Naive thymus-derived CD4-positive, alpha-beta T cell (primary cell): ENCODE measurements around the gene METRNL. TPM values are rescaled to one million over a fixed set of nuclear protein-coding genes. Genes with fewer than 3 reads are reported as not detected.

Experiments used
- ATAC-seq: fragments of 150-1000 bp; cut with Tn5 transposase; 2 replicates; pipeline ENCODE4 v1.10.0; 2021; ENCODE audit warnings: mild to moderate bottlenecking, moderate library complexity
- CTCF ChIA-PET: fragments of 350-600 bp; sonication (Branson Sonifier 250); formaldehyde crosslinking; loops from one replicate; lab custom pipeline; 2021; ENCODE audit warnings: antibody characterized with exemption; lab: Charles Lee
- POLR2A ChIA-PET: fragments of 350-600 bp; sonication (Branson Sonifier 250); formaldehyde crosslinking; loops from one replicate; lab custom pipeline; 2021; ENCODE audit warnings: antibody characterized with exemption, inconsistent platforms; lab: Charles Lee
- DNase-seq, 9 donors: peaks; one replicate each; pipeline versions ENCODE4 v3.0.0 to v3.0.0-alpha.2; 2020 to 2022; ENCODE audit warnings: mixed read lengths in 1 of 9
- H3K27ac ChIP-seq: one replicate; pipeline ENCODE4 v1.7.0; 2013; ENCODE audit warnings: mild to moderate bottlenecking, low read depth, low read length, moderate library complexity
- H3K27me3 ChIP-seq, 2 donors: one replicate each; pipeline ENCODE4 v1.7.0; 2013; ENCODE audit warnings: low read length in 2 of 2, mild to moderate bottlenecking in 2 of 2, moderate library complexity in 2 of 2; ENCODE audit not compliant: control insufficient read depth in 2 of 2, insufficient read depth in 2 of 2
- H3K36me3 ChIP-seq, 3 experiments: 1 replicate in 2 of 3; 2 replicates in 1 of 3; pipeline ENCODE4 v1.7.0; 2013; ENCODE audit warnings: low read length in 3 of 3, mild to moderate bottlenecking in 3 of 3, moderate library complexity in 1 of 3; ENCODE audit not compliant: insufficient read depth in 3 of 3, control insufficient read depth in 2 of 3
- H3K4me1 ChIP-seq, 2 donors: one replicate each; pipeline ENCODE4 v1.7.0; 2013; ENCODE audit warnings: low read length in 2 of 2, mild to moderate bottlenecking in 2 of 2, moderate library complexity in 1 of 2; ENCODE audit not compliant: control insufficient read depth in 2 of 2, insufficient read depth in 2 of 2
- H3K4me3 ChIP-seq: 2 replicates; pipeline ENCODE4 v1.7.0; 2013; ENCODE audit warnings: mild to moderate bottlenecking, low read length
- H3K9me3 ChIP-seq, 3 experiments: 1 replicate in 2 of 3; 2 replicates in 1 of 3; pipeline ENCODE4 v1.7.0; 2013; ENCODE audit warnings: low read length in 3 of 3; ENCODE audit not compliant: control insufficient read depth in 2 of 3
- H3K27ac Mint-ChIP-seq, 9 donors: one replicate each; pipeline ENCODE4 v1.8.0; 2020 to 2022; ENCODE audit warnings: mixed read lengths in 9 of 9, mild to moderate bottlenecking in 8 of 9, moderate library complexity in 5 of 9, inconsistent platforms in 2 of 9
- H3K27me3 Mint-ChIP-seq, 5 donors: one replicate each; pipeline ENCODE4 v1.8.0; 2021 to 2022; ENCODE audit warnings: mixed read lengths in 5 of 5, mild to moderate bottlenecking in 1 of 5
- H3K36me3 Mint-ChIP-seq, 5 donors: one replicate each; pipeline ENCODE4 v1.8.0; 2020 to 2022; ENCODE audit warnings: mixed read lengths in 5 of 5, mild to moderate bottlenecking in 3 of 5, inconsistent platforms in 1 of 5
- H3K4me1 Mint-ChIP-seq, 7 donors: one replicate each; pipeline ENCODE4 v1.8.0; 2020 to 2022; ENCODE audit warnings: mixed read lengths in 7 of 7, mild to moderate bottlenecking in 3 of 7, inconsistent platforms in 1 of 7
- H3K4me3 Mint-ChIP-seq, 10 donors: one replicate each; pipeline ENCODE4 v1.8.0; 2020 to 2022; ENCODE audit warnings: mild to moderate bottlenecking in 10 of 10, mixed read lengths in 10 of 10, moderate library complexity in 6 of 10, inconsistent platforms in 2 of 10
- H3K9me3 Mint-ChIP-seq, 11 donors: one replicate each; pipeline ENCODE4 v1.8.0; 2020 to 2022; ENCODE audit warnings: mixed read lengths in 11 of 11, mild to moderate bottlenecking in 4 of 11, inconsistent platforms in 1 of 11, moderate library complexity in 1 of 11
- intact Hi-C, 2 donors: fragments of 100-400 bp; cut with micrococcal nuclease; formaldehyde crosslinking; loops; one replicate each; pipeline ENCODE4 v1.15.1; 2023
- polyA plus RNA-seq, 2 donors: library from polyadenylated mRNA; unstranded; fragments of 300-500 nt; fragmentation: Illumina TruSeq; gene quantifications; one replicate each; pipeline ENCODE4 v1.2.3, GENCODE V29; 2021
- total RNA-seq, 6 experiments: library from RNA in 5 of 6; stranded (reverse) in 5 of 6; gene quantifications; 1 replicate in 5 of 6; 2 replicates in 1 of 6; pipeline ENCODE4 v1.2.3 and lab custom pipeline; 2021 to 2026

Gene METRNL
- total and polyA plus RNA-seq, 7 experiments from 2014 or later, result 1.0 to 147 (median 10.3) TPM; not detected in 2

DNA sequence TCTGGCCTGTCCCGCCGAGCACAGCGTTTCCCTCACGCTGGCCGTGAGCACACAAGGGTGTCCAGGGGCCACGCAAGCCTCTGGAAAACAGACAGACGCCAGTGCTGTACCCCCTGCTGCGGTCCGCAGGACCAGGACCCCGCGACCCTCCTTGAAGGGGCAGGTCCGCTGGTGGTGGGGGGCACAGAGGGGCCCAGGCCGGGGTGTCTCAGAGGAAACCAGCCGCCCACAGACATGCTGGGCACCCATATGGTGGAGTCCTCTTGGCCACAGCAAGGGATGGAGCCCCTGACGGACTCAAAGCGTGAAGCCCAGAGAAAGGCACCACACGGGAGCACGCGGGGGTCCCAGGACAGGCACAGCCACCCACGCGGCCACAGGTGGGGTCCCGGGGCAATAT lies 34.4 kb downstream of the METRNL start:
- Histone ChIP-seq H3K4me3 (no peak overlapping the region), H3K27me3 (no peaks in the 10 kb centered on the region), H3K27ac (no peak overlapping the region), H3K4me1 (no peaks in the 10 kb centered on the region), H3K36me3 (no peaks in the 10 kb centered on the region), H3K9me3 (no peaks in the 10 kb centered on the region)
- POLR2A ChIA-PET, result no interaction called here
- H3K9me3 Mint-ChIP-seq, result no peaks in the 10 kb centered on the region
- peaks cover 4 to 19% (median 11%) of the 10 kb centered on the region in 5 donors for H3K27me3 Mint-ChIP-seq
- no peak overlapping the region for H3K4me3 Mint-ChIP-seq
- CTCF ChIA-PET, result no interaction called here
- DNase-seq (no peak), ATAC-seq (no peak)
- H3K36me3 Mint-ChIP-seq, result no peaks in the 10 kb centered on the region
- H3K27ac Mint-ChIP-seq, result no peak overlapping the region
- intact Hi-C loops, result no loop called here
- peaks cover under 1 to 6% (median 2%) of the 10 kb centered on the region in 7 donors for H3K4me1 Mint-ChIP-seq

GRCh38 chr17:83114706-83115105 lies 35.3 kb downstream of the METRNL start:
- no peak overlapping the region for H3K27ac ChIP-seq
- intact Hi-C loops, result no loop called here
- Mint-ChIP-seq H3K27me3 (peaks cover 4 to 20% (median 12%) of the 10 kb centered on the region in 5 donors), H3K9me3 (no peaks in the 10 kb centered on the region), H3K27ac (no peak overlapping the region), H3K4me3 (no peak overlapping the region), H3K4me1 (peaks cover 6 to 12% (median 10%) of the 10 kb centered on the region in 7 donors), H3K36me3 (no peaks in the 10 kb centered on the region)
- CTCF ChIA-PET, result no interaction called here
- no peaks in the 10 kb centered on the region for H3K4me1 ChIP-seq
- DNase-seq (no peak), ATAC-seq (no peak)
- POLR2A ChIA-PET, result no interaction called here
- no peaks in the 10 kb centered on the region for H3K9me3 ChIP-seq
- H3K4me3 ChIP-seq, result no peak overlapping the region
- no peaks in the 10 kb centered on the region for H3K27me3 ChIP-seq
- H3K36me3 ChIP-seq, result no peaks in the 10 kb centered on the region

DNA sequence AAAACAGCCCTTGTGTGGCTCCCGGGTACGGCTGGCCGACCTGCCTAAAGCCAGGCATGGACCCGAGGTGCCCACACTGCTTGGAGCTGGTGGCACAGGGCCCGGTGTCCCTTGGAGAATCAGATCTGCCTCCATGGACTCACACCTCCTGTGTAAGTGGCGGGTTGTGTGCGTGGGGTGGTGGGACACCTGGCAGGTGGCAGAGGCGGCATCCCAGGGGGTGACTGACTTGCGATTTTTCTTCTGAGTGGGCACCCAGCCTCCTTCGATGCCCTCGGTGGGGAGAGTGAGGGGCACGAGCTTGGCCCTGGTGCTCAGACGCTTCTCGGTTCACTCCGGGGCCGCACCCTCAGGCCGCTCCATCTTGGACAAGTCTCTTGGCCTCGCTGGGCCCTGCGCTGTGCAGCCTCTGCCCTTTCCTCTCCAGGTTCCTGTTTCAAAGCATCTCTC lies 35.8 kb downstream of the METRNL start:
- no peak for DNase-seq
- Histone ChIP-seq H3K27ac (no peak overlapping the region), H3K9me3 (no peaks in the 10 kb centered on the region), H3K4me3 (no peak overlapping the region), H3K27me3 (no peaks in the 10 kb centered on the region), H3K4me1 (no peaks in the 10 kb centered on the region), H3K36me3 (no peaks in the 10 kb centered on the region)
- Mint-ChIP-seq H3K27ac (no peak overlapping the region), H3K4me3 (no peak overlapping the region), H3K27me3 (peaks cover 4 to 19% (median 17%) of the 10 kb centered on the region in 5 donors), H3K36me3 (no peaks in the 10 kb centered on the region), H3K4me1 (peaks cover 9 to 15% (median 15%) of the 10 kb centered on the region in 7 donors), H3K9me3 (no peaks in the 10 kb centered on the region)
- intact Hi-C loops, result no loop called here
- POLR2A ChIA-PET, result no interaction called here
- ATAC-seq, result no peak
- CTCF ChIA-PET, result no interaction called here

DNA sequence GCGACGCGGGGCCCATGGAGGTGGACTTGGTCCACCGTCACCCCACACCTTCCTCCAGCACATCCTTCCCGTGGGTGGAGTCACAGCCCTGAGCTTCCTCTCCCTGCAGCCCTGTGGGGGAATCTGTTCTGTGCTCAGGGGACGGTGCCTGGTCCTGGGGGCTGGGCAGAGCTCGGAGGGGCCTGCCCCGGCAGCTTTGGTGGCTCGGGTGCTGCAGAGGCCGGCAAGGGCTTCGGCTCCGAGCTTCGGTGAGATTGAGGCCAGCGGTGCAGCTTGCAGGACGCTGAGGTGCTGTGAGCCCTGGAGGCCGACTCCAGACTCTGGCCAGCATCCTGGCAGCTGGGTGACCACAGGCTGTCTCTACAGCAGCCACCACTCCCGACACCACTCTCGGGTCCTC lies 36.4 kb downstream of the METRNL start:
- H3K36me3 ChIP-seq, result no peaks in the 10 kb centered on the region
- CTCF ChIA-PET, result no interaction called here
- Mint-ChIP-seq H3K36me3 (no peaks in the 10 kb centered on the region), H3K4me1 (peaks cover 9 to 20% (median 19%) of the 10 kb centered on the region in 7 donors), H3K4me3 (no peak overlapping the region), H3K9me3 (no peaks in the 10 kb centered on the region), H3K27ac (no peak overlapping the region), H3K27me3 (peaks cover 0 to 23% (median 11%) of the 10 kb centered on the region in 5 donors)
- H3K4me3 ChIP-seq, result no peak overlapping the region
- ATAC-seq (no peak), DNase-seq (no peak)
- intact Hi-C loops, result no loop called here
- no peaks in the 10 kb centered on the region for H3K9me3 ChIP-seq
- POLR2A ChIA-PET, result no interaction called here
- H3K27me3 ChIP-seq, result no peaks in the 10 kb centered on the region
- H3K4me1 ChIP-seq, result no peaks in the 10 kb centered on the region
- H3K27ac ChIP-seq, result no peak overlapping the region

- H3K27ac ChIP-seq, result no peak overlapping the region
- Mint-ChIP-seq H3K27me3 (peaks cover 0 to 23% (median 11%) of the 10 kb centered on the region in 5 donors), H3K9me3 (no peaks in the 10 kb centered on the region), H3K27ac (no peak overlapping the region), H3K36me3 (no peaks in the 10 kb centered on the region), H3K4me3 (no peak overlapping the region), H3K4me1 (peaks cover 9 to 20% (median 19%) of the 10 kb centered on the region in 7 donors)
- ATAC-seq (no peak), DNase-seq (no peak)
- H3K36me3 ChIP-seq, result no peaks in the 10 kb centered on the region
- intact Hi-C loops, result no loop called here
- H3K4me1 ChIP-seq, result no peaks in the 10 kb centered on the region
- H3K9me3 ChIP-seq, result no peaks in the 10 kb centered on the region
- ChIA-PET CTCF (no interaction called here), POLR2A (no interaction called here)
- no peaks in the 10 kb centered on the region for H3K27me3 ChIP-seq
- H3K4me3 ChIP-seq, result no peak overlapping the region
Observed at GRCh38 chr17:83116311-83116771, 36.9 kb downstream of the METRNL start.

DNA sequence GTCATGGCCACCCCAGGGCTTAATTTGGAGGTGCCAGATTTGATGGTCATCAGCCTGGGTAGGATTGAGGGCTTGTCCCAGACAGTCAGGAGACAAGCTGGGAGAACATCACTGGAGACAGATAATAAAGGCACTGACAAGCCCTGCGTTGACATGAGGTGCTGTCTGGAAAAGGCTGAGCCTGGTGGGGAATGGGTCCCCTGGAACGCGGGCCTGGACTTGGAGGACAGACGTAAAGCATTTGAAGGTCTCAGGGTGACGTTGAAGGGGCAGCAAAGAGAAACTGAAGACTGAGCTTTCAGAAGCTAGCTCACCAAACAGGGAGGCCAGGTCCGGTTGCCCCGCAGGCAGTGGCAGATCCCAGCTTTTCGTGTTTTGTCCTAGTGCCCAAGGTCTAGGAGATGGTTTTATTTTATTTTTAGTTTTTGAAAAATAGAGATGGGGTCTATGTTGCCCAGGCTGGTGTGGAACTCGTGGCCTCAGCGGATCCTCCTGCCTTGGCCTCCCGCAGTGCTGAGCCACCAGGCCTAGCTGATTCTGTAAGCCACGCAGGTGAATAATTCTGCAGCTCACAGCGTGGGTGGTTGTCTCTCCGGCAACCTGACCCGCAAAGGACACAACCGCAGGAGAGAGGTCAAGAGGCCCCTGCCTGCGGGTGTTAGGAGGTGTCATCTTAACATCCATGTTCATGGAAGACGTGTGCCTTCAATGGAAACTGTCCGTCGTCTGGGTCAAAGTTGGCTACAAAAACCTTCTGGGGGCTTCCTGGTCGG lies 37.6 kb downstream of the METRNL start:
- no peaks in the 10 kb centered on the region for H3K9me3 Mint-ChIP-seq

DNA sequence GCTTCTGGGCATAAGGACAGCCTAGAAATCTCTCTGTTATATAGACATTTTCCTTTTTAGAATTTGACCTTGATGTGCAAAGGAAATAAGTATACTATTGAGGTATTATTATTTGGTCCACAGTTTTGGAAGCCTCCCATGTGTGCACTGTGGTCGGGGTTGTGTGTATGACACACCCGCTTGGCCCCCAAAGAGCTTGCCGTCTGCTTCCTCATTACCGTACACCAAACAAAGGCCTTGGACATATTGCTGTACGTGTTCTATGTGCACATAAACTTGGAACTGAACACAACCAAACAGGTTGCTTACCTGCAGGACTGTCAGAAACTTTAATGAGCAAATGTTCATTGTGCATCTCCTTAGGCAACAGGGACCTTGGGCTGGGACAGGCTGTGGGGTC lies 38.2 kb downstream of the METRNL start:
- Mint-ChIP-seq H3K36me3 (peaks cover 0 to 2% (median 0%) of the 10 kb centered on the region in 5 donors), H3K9me3 (peaks cover 0 to 2% (median 0%) of the 10 kb centered on the region in 11 donors), H3K27ac (no peak overlapping the region), H3K27me3 (peaks cover 5 to 34% (median 13%) of the 10 kb centered on the region in 5 donors), H3K4me3 (no peak overlapping the region), H3K4me1 (peaks cover 11 to 27% (median 19%) of the 10 kb centered on the region in 7 donors)
- Histone ChIP-seq H3K36me3 (no peaks in the 10 kb centered on the region), H3K4me3 (no peak overlapping the region), H3K9me3 (no peaks in the 10 kb centered on the region), H3K4me1 (no peaks in the 10 kb centered on the region), H3K27me3 (no peaks in the 10 kb centered on the region), H3K27ac (no peak overlapping the region)
- intact Hi-C loops, result no loop called here
- DNase-seq (no peak), ATAC-seq (no peak)
- ChIA-PET POLR2A (no interaction called here), CTCF (no interaction called here)

More for the DNA sequence above, 37.6 kb downstream of the METRNL start:
- no peaks in the 10 kb centered on the region for H3K27me3 ChIP-seq
- H3K9me3 ChIP-seq, result no peaks in the 10 kb centered on the region
- POLR2A ChIA-PET, result no interaction called here
- intact Hi-C loops, result no loop called here
- H3K27ac ChIP-seq, result no peak overlapping the region
- no peak for ATAC-seq
- H3K27me3 Mint-ChIP-seq, result peaks cover 5 to 28% (median 14%) of the 10 kb centered on the region in 5 donors
- no peaks in the 10 kb centered on the region for H3K36me3 Mint-ChIP-seq
- H3K4me1 Mint-ChIP-seq, result peaks cover 9 to 25% (median 19%) of the 10 kb centered on the region in 7 donors
- no peak overlapping the region for H3K4me3 ChIP-seq
- peak overlapping the region in 1 of 9 donors; percentile 38 for H3K27ac Mint-ChIP-seq
- CTCF ChIA-PET, result no interaction called here
- no peaks in the 10 kb centered on the region for H3K4me1 ChIP-seq
- DNase-seq, result no peak
- no peak overlapping the region for H3K4me3 Mint-ChIP-seq
- H3K36me3 ChIP-seq, result no peaks in the 10 kb centered on the region
